Tibial artery (tissue), 4 donors: ENCODE data around the gene PTGIS.
A peak's percentile ranks its signal among the peaks of the same experiment; 100 is the strongest.

Experiments
- DNase-seq, 2 donors: peaks; one replicate each; pipeline ENCODE4 v3.0.0-alpha.2; 2019
- H3K27ac ChIP-seq, 2 donors: fragments of 200-600 bp; sonication (generic) in 1 of 2; 1 replicate in 1 of 2; 2 replicates in 1 of 2; pipeline ENCODE4 v1.5.1; 2018 to 2019; ENCODE audit warnings: mild to moderate bottlenecking in 1 of 2
- H3K27me3 ChIP-seq, 2 donors: fragments of 200-600 bp; sonication (generic) in 1 of 2; one replicate each; pipeline versions ENCODE4 v1.5.1 to v1.6.0; 2016 to 2019
- H3K36me3 ChIP-seq, 3 donors: fragments of 200-600 bp; sonication (generic) in 2 of 3; one replicate each; pipeline ENCODE4 v1.5.1; 2016 to 2019; ENCODE audit warnings: mild to moderate bottlenecking in 2 of 3
- H3K4me1 ChIP-seq, 4 donors: fragments of 200-600 bp; sonication (generic) in 2 of 4; 1 replicate in 3 of 4; 2 replicates in 1 of 4; pipeline ENCODE4 v1.5.1; 2016 to 2019
- H3K4me3 ChIP-seq, 2 donors: fragments of 200-600 bp; sonication (generic) in 1 of 2; 1 replicate in 1 of 2; 2 replicates in 1 of 2; pipeline ENCODE4 v1.5.1; 2018 to 2019; ENCODE audit warnings: mild to moderate bottlenecking in 2 of 2
- H3K9me3 ChIP-seq, 3 donors: fragments of 200-600 bp; sonication (generic) in 1 of 3; one replicate each; pipeline ENCODE4 v1.5.1; 2016 to 2019
- intact Hi-C: fragments of 100-400 bp; cut with DNase I; formaldehyde crosslinking; loops from one replicate; pipeline ENCODE4 v1.15.0; 2023; ENCODE audit warnings: low total_unique reads
- TF ChIP-seq, protein P1 (sequence below), 2 experiments: fragments of 200-600 bp in 1 of 2; fragments of 450-650 bp in 1 of 2; IDR thresholded peaks; one replicate each; pipeline ENCODE4 v1.5.1; 2017 to 2019; ENCODE audit warnings: antibody characterized with exemption in 2 of 2, mild to moderate bottlenecking in 1 of 2, moderate library complexity in 1 of 2

The PTGIS gene

DNA sequence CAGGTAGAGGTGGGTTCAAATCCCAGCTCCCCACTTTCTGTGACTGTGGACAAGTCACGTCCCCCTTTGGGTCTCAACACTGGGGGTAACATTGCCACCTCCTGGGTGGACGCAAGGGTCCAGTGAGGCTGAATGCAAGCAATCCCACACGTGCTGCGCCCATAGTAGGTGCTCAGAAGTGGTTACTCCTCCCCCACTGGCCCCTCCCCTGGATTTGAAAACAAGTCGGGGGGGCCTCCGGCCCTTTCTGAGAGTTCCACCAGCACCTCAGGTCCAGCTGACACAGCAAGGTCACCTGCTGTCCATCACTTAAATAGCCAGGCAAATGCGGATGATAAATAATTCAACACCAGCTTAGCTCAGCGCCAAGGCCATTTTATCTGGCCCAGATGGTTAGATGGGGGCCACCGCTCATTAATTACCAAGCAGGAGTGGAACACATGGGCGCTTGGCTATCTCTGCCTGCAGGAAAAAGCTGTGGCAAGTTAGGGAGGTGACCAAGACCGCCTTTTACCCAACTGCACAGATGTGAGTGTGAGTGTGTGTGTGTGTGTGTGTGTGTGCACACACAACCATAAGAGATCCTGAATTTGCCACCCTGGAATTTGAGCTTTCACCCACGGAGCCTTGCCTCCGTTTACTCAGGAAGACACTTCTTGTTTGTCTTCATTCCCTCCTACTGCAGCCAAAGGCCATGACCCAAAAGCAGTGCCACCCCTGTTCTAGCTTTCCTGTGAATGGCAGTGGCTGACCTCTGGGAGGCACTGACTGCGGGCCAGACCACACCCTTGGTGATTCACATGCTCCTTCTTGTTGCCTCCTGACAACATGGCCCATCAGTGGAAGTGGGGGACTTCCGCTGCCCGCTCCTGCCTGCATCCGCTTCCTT lies 50.8 kb downstream of the PTGIS start:
- TF ChIP-seq, protein P1, sequence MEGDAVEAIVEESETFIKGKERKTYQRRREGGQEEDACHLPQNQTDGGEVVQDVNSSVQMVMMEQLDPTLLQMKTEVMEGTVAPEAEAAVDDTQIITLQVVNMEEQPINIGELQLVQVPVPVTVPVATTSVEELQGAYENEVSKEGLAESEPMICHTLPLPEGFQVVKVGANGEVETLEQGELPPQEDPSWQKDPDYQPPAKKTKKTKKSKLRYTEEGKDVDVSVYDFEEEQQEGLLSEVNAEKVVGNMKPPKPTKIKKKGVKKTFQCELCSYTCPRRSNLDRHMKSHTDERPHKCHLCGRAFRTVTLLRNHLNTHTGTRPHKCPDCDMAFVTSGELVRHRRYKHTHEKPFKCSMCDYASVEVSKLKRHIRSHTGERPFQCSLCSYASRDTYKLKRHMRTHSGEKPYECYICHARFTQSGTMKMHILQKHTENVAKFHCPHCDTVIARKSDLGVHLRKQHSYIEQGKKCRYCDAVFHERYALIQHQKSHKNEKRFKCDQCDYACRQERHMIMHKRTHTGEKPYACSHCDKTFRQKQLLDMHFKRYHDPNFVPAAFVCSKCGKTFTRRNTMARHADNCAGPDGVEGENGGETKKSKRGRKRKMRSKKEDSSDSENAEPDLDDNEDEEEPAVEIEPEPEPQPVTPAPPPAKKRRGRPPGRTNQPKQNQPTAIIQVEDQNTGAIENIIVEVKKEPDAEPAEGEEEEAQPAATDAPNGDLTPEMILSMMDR (IDR thresholded peaks at IDR 0.05): no peak
- Histone ChIP-seq H3K4me3 (no peak overlapping the region), H3K36me3 (peaks cover 28 to 58% (median 44%) of the 10 kb centered on the region in 3 donors), H3K9me3 (no peaks in the 10 kb centered on the region), H3K27ac (peak overlapping the region; percentile 43 to 75), H3K4me1 (peaks cover 0 to 69% (median 9%) of the 10 kb centered on the region in 4 donors), H3K27me3 (no peaks in the 10 kb centered on the region)
- intact Hi-C loops: no loop called here
- DNase-seq: no peak

DNA sequence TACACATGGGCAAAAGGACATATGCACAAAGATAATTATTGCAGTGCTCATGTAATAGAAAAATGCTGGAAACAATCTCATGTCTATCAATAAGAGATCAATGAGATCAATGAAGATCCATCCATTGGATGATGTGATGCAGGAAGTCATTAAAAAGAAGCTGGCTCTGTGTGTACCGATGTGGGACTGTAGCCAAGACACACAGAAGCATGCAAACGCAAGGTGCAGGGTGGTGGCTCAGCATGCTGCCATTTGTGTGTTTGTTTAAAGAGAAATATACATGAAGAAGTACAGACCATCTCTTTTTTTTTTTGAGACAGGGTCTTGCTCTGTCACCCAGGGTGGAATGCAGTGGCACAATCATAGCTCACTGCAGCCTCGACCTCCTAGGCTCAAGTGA lies 52.4 kb downstream of the PTGIS start:
- Histone ChIP-seq H3K27ac (peak overlapping the region in 1 of 2 donors; percentile 75), H3K4me3 (no peak overlapping the region), H3K9me3 (no peaks in the 10 kb centered on the region), H3K27me3 (no peaks in the 10 kb centered on the region), H3K4me1 (peaks cover 0 to 70% (median 19%) of the 10 kb centered on the region in 4 donors), H3K36me3 (peaks cover 34 to 58% (median 44%) of the 10 kb centered on the region in 3 donors)
- no peak for DNase-seq
- intact Hi-C loops: no loop called here
- TF ChIP-seq, protein P1 (IDR thresholded peaks at IDR 0.05): no peak

DNA sequence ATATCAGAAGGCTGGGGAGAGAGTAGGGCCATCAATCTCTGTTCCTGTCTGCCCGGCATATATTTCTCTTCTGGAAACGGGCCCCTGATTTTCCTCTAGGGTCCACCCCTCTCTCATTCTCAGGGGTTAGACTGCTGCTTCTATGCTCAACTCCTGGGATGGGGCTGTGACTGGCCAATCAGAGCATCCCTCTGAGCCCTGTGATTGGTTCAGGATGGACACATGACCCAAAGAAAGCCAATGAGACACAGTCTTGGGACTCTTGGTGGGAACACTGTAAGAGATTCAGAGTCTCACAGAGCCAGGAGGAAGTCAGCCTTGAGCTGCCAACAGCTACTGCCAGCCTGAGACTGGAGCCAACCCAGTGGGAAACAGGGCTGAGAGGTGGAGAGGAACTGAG lies 54.4 kb downstream of the PTGIS start:
- Histone ChIP-seq H3K27ac (peak overlapping the region; percentile 62 to 75), H3K9me3 (no peaks in the 10 kb centered on the region), H3K4me1 (peaks cover 0 to 75% (median 35%) of the 10 kb centered on the region in 4 donors), H3K4me3 (no peak overlapping the region), H3K36me3 (peaks cover 34 to 56% (median 37%) of the 10 kb centered on the region in 3 donors), H3K27me3 (no peaks in the 10 kb centered on the region)
- no peak for DNase-seq
- TF ChIP-seq, protein P1 (IDR thresholded peaks at IDR 0.05): no peak
- intact Hi-C loops: no loop called here

DNA sequence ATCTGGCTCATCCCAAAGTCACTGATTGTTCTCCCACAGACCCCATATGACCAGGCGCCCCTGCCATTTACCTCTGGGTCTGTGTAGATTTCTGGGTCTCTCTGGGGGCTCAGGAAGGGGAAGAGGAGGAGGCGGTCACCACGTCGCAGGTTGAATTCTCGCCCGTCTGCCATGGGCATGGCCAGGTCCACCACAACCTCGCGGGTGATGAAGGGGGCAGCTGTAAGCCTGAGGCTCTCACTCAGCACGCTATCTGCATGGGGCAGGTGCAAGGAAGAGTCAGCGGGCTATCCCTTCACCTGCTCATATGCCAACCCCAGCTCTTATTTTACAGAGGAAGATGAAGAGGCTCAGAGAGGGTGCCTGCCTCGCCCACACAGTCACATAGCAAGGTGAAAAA lies 54.9 kb downstream of the PTGIS start:
- Histone ChIP-seq H3K4me1 (peaks cover 0 to 75% (median 39%) of the 10 kb centered on the region in 4 donors), H3K27me3 (no peaks in the 10 kb centered on the region), H3K27ac (peak overlapping the region; percentile 62 to 75), H3K9me3 (no peaks in the 10 kb centered on the region), H3K36me3 (peaks cover 37 to 58% (median 37%) of the 10 kb centered on the region in 3 donors), H3K4me3 (no peak overlapping the region)
- TF ChIP-seq, protein P1 (IDR thresholded peaks at IDR 0.05): no peak
- intact Hi-C loops: no loop called here
- no peak for DNase-seq

DNA sequence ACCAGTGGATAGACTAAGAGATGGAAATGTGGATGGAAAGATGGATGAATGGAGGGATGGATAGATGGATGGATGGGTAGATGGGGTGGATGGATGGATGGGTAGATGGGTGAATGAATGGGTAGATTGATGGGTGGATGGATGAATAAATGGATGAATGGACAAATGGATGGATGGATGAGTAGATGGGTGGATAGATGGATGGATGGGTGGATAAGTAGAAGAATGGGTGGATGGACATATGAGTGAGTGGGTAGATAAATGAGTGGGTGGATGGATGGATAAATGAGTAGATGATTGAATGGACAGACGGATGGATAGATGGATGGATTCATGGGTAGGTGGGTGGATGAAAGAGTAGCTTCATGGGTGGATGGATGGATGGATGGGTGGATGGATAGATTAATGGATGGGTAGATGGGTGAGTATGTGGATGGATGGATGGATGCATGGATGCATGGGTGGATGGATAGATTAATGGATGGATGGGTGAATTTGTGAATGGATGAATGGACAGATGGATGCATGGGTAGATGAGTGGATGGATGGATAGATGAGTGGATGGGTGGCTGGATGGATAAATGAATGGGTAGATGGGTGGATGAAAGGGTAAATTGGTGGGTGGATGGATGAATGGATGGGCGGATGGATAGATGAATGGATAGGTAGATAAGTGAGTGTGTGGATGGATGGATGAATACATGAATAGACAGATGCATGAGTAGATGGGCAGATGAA lies 56.0 kb downstream of the PTGIS start:
- Histone ChIP-seq H3K4me3 (no peak overlapping the region), H3K36me3 (peaks cover 38 to 58% (median 47%) of the 10 kb centered on the region in 3 donors), H3K9me3 (no peaks in the 10 kb centered on the region), H3K27ac (peak overlapping the region; percentile 62 to 80), H3K27me3 (no peaks in the 10 kb centered on the region), H3K4me1 (peaks cover 0 to 75% (median 43%) of the 10 kb centered on the region in 4 donors)
- TF ChIP-seq, protein P1 (IDR thresholded peaks at IDR 0.05): no peak
- intact Hi-C loops: no loop called here
- no peak for DNase-seq
